GF-D8 (cell line): ENCODE measurements around the gene NUP210L.
"Not testable (repeated sequence)": the region's sequence is repeated elsewhere in the genome, so short reads cannot be mapped to it uniquely, and the experiment has no call there.

Experiments used
- DNase-seq: peaks from one replicate; lab custom pipeline; 2025; lab: John Stamatoyannopoulos, UW

NUP210L gene

GRCh38 chr1:154170547-154171222, 15.8 kb upstream of the NUP210L start:
- DNase-seq: no peak

- DNase-seq: no peak
These were observed 12.6 kb upstream of the NUP210L start for GRCh38 chr1:154167461-154167860.

GRCh38 chr1:154166207-154166606, 11.3 kb upstream of the NUP210L start:
- DNase-seq: no peak

GRCh38 chr1:154159554-154159953, 4.7 kb upstream of the NUP210L start:
- no peak for DNase-seq

GRCh38 chr1:154158307-154159125, 3.6 kb upstream of the NUP210L start:
- peak; percentile 55 for DNase-seq

GRCh38 chr1:154157520-154158306, 2.8 kb upstream of the NUP210L start:
- DNase-seq: peak; percentile 97

GRCh38 chr1:154155251-154155650, 378 bp upstream of the NUP210L start:
- no peak for DNase-seq

GRCh38 chr1:154154053-154154452, 820 bp downstream of the NUP210L start:
- no peak for DNase-seq

- no peak for DNase-seq
These were observed 3.6 kb downstream of the NUP210L start for GRCh38 chr1:154151311-154151710.

- DNase-seq: peak; percentile 59
These were observed 6.1 kb downstream of the NUP210L start for GRCh38 chr1:154148807-154149206.

- DNase-seq: not testable (repeated sequence)
These were observed 7.4 kb downstream of the NUP210L start for GRCh38 chr1:154147505-154147904.

- DNase-seq: no peak
These were observed 8.9 kb downstream of the NUP210L start for GRCh38 chr1:154145986-154146385.

- no peak for DNase-seq
These were observed 12.5 kb downstream of the NUP210L start for GRCh38 chr1:154142358-154142757.

- DNase-seq: no peak
These were observed 13.6 kb downstream of the NUP210L start for GRCh38 chr1:154141240-154141639.

GRCh38 chr1:154137888-154138287, 17.0 kb downstream of the NUP210L start:
- DNase-seq: no peak

- DNase-seq: no peak
These were observed 21.6 kb downstream of the NUP210L start for GRCh38 chr1:154133256-154133655.

GRCh38 chr1:154129391-154129970, 25.4 kb downstream of the NUP210L start:
- DNase-seq: no peak

- DNase-seq: not testable (repeated sequence)
These were observed 31.7 kb downstream of the NUP210L start for GRCh38 chr1:154123205-154123604.

- DNase-seq: no peak
These were observed 37.2 kb downstream of the NUP210L start for GRCh38 chr1:154117642-154118041.

- DNase-seq: no peak
These were observed 39.7 kb downstream of the NUP210L start for GRCh38 chr1:154115180-154115579.

GRCh38 chr1:154104433-154105082, 50.3 kb downstream of the NUP210L start:
- DNase-seq: no peak

- DNase-seq: not testable (repeated sequence)
These were observed 54.7 kb downstream of the NUP210L start for GRCh38 chr1:154100141-154100540.
